ENCODE results near the gene LHX1.

- TF ChIP-seq CTCF (IDR thresholded peaks at IDR 0.05), result no peak
- TF ChIP-seq POLR2AphosphoS5 (IDR thresholded peaks at IDR 0.05), result no peak
These were observed 7.3 kb downstream of the LHX1 start for GRCh38 chr17:36944553-36944952.
